HepG2 (cell line): ENCODE results near the gene TBX5. TPM values are rescaled to one million over a fixed set of nuclear protein-coding genes. Genes with fewer than 3 reads are reported as not detected.

Experiments
- CEBPB ChIP-seq: IDR thresholded peaks from 2 replicates; pipeline ENCODE4 v1.6.1; 2011; ENCODE audit warnings: low read depth, low read length, improper control_type of control experiment, borderline replicate concordance
- ZKSCAN1 ChIP-seq: fragments of 150-350 bp; IDR thresholded peaks from 2 replicates; pipeline ENCODE4 v1.6.1; 2014; ENCODE audit warnings: low read length
- ZNF331 ChIP-seq: sonication (generic); formaldehyde crosslinking; IDR thresholded peaks from 2 replicates; pipeline ENCODE4 v1.4.0; 2020; ENCODE audit warnings: missing genetic modification reagents
- ZNF7 ChIP-seq: IDR thresholded peaks from 2 replicates; pipeline ENCODE4 v1.6.1; 2016; ENCODE audit warnings: missing biosample characterization, missing genetic modification reagents
- polyA plus RNA-seq, 8 experiments: library from polyadenylated mRNA; depleted of rRNA in 3 of 8; stranded (reverse) in 7 of 8; unstranded in 1 of 8; fragments of >200 nt; fragmentation: Illumina TruSeq in 4 of 8; extraction: Trizol in 4 of 8; gene quantifications; 2 replicates each; pipeline versions ENCODE4 v1.2.1 to v1.2.3, GENCODE V29; 2011 to 2016; ENCODE audit warnings: low read depth in 4 of 8, missing spikeins in 1 of 8, mixed read lengths in 1 of 8; ENCODE audit not compliant: insufficient read depth in 1 of 8
- total RNA-seq, 5 experiments: library from RNA; depleted of rRNA; stranded (reverse); fragments of >200 nt; fragmentation: Illumina TruSeq; extraction: Trizol; gene quantifications; 2 replicates each; pipeline ENCODE4 v1.2.3, GENCODE V29; 2016; ENCODE audit warnings: low read depth in 1 of 5
- TF ChIP-seq, protein P1 (sequence below): sonication (generic); formaldehyde crosslinking; IDR thresholded peaks from 2 replicates; pipeline ENCODE4 v1.4.0; 2020; ENCODE audit warnings: mild to moderate bottlenecking, missing genetic modification reagents
- TF ChIP-seq, protein P2 (sequence below): sonication (generic); formaldehyde crosslinking; IDR thresholded peaks from 2 replicates; pipeline ENCODE4 v1.4.0; 2020; ENCODE audit warnings: missing genetic modification reagents, borderline replicate concordance
- TF ChIP-seq, protein P3 (sequence below): sonication (generic); formaldehyde crosslinking; IDR thresholded peaks from 2 replicates; pipeline ENCODE4 v1.5.0; 2020; ENCODE audit warnings: missing genetic modification reagents, mild to moderate bottlenecking, borderline replicate concordance
- TF ChIP-seq, protein P4 (sequence below): IDR thresholded peaks from 2 replicates; pipeline ENCODE4 v1.4.0; 2020; ENCODE audit warnings: mild to moderate bottlenecking, missing genetic modification reagents

Gene TBX5
- total and polyA plus RNA-seq, 2 of the 13 experiments (the other 11 are each of a cell fraction or from before 2014, with no cell fraction given): not detected

DNA sequence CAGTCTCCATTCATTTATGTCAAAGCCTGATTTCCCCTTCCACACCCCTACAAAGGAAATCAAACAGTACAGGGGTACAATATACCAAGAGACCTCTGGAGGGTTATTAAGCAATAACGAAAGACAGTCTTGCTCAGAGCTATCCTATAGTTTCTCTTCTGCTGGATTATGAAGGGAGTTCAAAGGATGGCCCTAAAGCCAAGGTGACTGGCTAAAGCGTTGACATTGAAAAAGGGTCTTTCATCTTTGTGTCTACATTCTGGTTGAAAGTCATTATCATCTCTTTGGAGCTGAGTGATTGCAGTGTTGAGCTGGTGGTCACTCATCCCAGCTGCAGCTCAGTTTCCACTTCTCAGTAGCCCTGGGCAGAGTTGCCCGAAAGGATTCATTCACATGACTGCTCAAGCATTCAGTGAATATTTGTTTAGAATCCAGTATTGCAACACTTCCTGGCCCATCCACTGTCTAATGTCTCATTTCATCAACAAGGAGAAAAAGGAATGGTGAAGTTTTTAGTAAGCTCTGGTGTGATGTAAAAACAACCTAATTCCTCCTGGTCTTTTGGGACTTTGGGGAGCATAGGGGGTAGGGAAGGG, 19.2 kb upstream of the TBX5 start (continued):
- TF ChIP-seq, protein P1, sequence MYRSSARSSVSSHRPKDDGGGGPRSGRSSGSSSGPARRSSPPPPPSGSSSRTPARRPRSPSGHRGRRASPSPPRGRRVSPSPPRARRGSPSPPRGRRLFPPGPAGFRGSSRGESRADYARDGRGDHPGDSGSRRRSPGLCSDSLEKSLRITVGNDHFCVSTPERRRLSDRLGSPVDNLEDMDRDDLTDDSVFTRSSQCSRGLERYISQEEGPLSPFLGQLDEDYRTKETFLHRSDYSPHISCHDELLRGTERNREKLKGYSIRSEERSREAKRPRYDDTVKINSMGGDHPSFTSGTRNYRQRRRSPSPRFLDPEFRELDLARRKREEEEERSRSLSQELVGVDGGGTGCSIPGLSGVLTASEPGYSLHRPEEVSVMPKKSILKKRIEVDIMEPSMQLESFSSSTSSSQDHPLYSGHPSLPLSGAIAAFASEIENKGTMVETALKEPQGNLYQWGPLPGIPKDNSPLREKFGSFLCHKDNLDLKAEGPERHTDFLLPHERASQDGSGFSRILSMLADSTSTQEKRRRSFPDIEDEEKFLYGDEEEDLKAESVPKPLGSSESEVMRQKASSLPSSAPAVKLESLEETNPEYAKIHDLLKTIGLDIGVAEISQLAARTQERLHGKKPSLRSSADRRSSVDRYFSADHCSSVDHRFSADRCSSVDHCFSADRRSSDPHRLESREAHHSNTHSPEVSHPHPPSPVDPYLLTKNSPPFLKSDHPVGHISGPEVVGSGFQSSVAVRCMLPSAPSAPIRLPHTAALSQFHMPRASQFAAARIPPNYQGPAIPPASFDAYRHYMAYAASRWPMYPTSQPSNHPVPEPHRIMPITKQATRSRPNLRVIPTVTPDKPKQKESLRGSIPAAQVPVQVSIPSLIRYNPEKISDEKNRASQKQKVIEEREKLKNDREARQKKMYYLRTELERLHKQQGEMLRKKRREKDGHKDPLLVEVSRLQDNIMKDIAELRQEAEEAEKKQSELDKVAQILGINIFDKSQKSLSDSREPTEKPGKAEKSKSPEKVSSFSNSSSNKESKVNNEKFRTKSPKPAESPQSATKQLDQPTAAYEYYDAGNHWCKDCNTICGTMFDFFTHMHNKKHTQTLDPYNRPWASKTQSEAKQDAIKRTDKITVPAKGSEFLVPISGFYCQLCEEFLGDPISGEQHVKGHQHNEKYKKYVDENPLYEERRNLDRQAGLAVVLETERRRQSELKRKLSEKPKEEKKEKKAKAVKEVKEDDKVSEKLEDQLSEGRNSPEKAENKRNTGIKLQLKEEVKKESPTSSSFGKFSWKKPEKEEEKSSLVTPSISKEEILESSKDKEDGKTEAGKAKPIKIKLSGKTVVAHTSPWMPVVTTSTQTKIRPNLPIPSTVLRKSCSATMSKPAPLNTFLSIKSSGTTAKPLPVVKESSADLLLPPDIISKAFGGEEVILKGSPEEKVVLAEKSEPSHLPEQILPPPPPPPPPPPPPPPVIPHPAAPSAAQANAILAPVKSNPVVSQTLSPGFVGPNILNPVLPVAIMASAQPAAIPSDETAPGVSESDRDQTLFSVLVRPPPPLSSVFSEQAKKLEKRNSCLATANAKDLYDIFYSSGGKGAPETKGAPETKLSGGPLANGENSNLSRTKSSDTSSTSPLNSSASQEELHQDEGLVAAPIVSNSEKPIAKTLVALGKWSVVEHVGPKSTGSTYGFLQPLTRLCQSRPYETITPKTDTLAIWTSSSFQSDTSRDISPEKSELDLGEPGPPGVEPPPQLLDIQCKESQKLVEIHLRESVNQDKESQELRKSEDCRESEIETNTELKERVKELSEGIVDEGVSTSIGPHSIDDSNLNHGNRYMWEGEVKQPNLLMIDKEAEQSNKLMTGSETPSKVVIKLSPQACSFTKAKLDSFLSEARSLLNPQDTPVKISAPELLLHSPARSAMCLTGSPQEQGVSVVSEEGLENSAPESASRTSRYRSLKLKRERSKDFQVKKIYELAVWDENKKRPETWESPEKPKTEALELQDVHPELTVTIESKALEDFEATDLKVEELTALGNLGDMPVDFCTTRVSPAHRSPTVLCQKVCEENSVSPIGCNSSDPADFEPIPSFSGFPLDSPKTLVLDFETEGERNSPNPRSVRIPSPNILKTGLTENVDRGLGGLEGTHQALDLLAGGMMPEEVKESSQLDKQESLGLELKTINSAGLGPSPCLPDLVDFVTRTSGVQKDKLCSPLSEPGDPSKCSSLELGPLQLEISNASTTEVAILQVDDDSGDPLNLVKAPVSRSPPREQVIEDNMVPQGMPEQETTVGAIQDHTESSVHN (CRISPR knock-in tag): no peak
- TF ChIP-seq, protein P2, sequence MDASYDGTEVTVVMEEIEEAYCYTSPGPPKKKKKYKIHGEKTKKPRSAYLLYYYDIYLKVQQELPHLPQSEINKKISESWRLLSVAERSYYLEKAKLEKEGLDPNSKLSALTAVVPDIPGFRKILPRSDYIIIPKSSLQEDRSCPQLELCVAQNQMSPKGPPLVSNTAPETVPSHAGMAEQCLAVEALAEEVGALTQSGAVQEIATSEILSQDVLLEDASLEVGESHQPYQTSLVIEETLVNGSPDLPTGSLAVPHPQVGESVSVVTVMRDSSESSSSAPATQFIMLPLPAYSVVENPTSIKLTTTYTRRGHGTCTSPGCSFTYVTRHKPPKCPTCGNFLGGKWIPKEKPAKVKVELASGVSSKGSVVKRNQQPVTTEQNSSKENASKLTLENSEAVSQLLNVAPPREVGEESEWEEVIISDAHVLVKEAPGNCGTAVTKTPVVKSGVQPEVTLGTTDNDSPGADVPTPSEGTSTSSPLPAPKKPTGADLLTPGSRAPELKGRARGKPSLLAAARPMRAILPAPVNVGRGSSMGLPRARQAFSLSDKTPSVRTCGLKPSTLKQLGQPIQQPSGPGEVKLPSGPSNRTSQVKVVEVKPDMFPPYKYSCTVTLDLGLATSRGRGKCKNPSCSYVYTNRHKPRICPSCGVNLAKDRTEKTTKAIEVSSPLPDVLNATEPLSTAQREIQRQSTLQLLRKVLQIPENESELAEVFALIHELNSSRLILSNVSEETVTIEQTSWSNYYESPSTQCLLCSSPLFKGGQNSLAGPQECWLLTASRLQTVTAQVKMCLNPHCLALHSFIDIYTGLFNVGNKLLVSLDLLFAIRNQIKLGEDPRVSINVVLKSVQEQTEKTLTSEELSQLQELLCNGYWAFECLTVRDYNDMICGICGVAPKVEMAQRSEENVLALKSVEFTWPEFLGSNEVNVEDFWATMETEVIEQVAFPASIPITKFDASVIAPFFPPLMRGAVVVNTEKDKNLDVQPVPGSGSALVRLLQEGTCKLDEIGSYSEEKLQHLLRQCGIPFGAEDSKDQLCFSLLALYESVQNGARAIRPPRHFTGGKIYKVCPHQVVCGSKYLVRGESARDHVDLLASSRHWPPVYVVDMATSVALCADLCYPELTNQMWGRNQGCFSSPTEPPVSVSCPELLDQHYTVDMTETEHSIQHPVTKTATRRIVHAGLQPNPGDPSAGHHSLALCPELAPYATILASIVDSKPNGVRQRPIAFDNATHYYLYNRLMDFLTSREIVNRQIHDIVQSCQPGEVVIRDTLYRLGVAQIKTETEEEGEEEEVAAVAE (CRISPR knock-in tag): no peak
- TF ChIP-seq ZKSCAN1 (no peak), ZNF331 (CRISPR knock-in tag) (no peak), ZNF7 (CRISPR knock-in tag) (no peak), CEBPB (peak; percentile 84; the same call in 1 of the 2 replicates)
- TF ChIP-seq, protein P3, sequence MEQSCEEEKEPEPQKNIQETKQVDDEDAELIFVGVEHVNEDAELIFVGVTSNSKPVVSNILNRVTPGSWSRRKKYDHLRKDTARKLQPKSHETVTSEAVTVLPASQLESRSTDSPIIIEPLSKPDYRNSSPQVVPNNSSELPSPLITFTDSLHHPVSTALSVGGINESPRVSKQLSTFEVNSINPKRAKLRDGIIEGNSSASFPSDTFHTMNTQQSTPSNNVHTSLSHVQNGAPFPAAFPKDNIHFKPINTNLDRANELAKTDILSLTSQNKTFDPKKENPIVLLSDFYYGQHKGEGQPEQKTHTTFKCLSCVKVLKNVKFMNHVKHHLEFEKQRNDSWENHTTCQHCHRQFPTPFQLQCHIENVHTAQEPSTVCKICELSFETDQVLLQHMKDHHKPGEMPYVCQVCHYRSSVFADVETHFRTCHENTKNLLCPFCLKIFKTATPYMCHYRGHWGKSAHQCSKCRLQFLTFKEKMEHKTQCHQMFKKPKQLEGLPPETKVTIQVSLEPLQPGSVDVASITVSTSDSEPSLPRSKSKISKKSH: no peak
- TF ChIP-seq, protein P4, sequence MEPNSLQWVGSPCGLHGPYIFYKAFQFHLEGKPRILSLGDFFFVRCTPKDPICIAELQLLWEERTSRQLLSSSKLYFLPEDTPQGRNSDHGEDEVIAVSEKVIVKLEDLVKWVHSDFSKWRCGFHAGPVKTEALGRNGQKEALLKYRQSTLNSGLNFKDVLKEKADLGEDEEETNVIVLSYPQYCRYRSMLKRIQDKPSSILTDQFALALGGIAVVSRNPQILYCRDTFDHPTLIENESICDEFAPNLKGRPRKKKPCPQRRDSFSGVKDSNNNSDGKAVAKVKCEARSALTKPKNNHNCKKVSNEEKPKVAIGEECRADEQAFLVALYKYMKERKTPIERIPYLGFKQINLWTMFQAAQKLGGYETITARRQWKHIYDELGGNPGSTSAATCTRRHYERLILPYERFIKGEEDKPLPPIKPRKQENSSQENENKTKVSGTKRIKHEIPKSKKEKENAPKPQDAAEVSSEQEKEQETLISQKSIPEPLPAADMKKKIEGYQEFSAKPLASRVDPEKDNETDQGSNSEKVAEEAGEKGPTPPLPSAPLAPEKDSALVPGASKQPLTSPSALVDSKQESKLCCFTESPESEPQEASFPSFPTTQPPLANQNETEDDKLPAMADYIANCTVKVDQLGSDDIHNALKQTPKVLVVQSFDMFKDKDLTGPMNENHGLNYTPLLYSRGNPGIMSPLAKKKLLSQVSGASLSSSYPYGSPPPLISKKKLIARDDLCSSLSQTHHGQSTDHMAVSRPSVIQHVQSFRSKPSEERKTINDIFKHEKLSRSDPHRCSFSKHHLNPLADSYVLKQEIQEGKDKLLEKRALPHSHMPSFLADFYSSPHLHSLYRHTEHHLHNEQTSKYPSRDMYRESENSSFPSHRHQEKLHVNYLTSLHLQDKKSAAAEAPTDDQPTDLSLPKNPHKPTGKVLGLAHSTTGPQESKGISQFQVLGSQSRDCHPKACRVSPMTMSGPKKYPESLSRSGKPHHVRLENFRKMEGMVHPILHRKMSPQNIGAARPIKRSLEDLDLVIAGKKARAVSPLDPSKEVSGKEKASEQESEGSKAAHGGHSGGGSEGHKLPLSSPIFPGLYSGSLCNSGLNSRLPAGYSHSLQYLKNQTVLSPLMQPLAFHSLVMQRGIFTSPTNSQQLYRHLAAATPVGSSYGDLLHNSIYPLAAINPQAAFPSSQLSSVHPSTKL: 0 out of 2 replicates have a peak, but pooled peaks have one; percentile 20
